ENCODE measurements around the gene SLC29A3.

GRCh38 chr10:71286521-71287294 is 32.4 kb upstream of the SLC29A3 start:
- TF ChIP-seq CTCF (IDR thresholded peaks at IDR 0.05) (no peak), POLR2A (IDR thresholded peaks at IDR 0.05) (no peak)

Data from breast epithelium (tissue), 3 donors.